C4-2B (cell line): ENCODE results near the gene HOXD9.

Experiments
- CTCF ChIP-seq: fragments of 450-650 bp; conservative IDR thresholded peaks from 2 replicates; pipeline ENCODE4 v1.5.1; 2017; ENCODE audit warnings: mild to moderate bottlenecking
- ZFX ChIP-seq: fragments of 450-650 bp; IDR thresholded peaks from 2 replicates; pipeline ENCODE4 v1.6.1; 2017

DNA sequence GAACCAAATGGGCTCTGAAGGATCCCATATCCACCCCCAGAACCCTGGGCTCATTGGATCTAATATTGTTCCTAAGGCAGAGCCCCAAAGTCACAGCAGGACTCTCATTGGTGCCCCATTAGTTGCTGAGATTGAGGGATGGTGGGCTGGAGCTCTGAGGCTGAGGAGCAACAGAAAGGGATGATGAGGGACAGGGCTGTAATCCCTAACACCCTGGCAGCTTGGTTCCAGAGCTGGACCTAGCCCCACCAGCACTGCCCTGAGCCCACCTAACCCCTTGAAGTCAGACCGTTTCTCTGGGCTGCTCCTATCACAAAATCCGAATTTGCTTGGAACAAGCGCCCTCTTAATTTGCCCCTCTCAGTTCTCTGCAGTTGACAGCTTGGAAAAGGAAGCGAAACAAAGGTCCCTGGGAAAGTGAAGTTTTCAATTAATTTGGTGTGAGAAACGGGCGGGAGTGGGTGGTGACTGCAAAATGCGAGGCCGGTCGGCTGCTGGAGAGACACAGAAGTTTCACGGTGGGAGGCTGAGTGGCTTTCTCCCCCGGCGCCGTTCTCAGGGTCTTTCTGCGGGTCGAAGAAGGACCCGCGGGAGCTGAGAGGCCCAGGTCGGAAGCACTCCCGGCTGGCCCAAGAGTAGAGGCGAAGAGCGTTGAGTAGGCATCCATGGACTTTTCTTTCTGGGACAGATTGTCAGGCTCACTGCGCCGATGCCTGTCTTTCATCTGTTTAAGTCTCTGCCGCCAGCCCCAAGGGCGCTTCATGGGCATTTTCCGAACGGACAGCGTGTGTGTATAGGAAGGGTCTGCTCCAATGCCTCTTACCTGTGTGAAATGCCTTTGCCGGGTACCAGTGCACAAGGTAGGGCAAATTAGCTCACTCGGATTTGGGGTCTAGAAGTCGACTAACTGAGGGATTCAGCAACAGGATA lies 30.9 kb upstream of the HOXD9 start:
- TF ChIP-seq CTCF (no peak), ZFX (no peak)
